GM23338 (cell line): ENCODE data around the gene BCAS3. TPM values are rescaled to one million over a fixed set of nuclear protein-coding genes. Genes with fewer than 3 reads are reported as not detected.

Experiments used
- ATAC-seq: fragments of 200-7000 bp; cut with Tn5 transposase; 3 replicates; pipeline ENCODE4 v1.9.1; 2020
- DNase-seq: peaks from one replicate; pipeline ENCODE4 v3.0.0-alpha.2; 2015; ENCODE audit warnings: low spot score
- H2AFZ ChIP-seq: fragments of 200-600 bp; sonication (generic); 2 replicates; pipeline ENCODE4 v1.8.0; 2016; ENCODE audit warnings: antibody characterized with exemption, mild to moderate bottlenecking, moderate library complexity
- H3F3A ChIP-seq: fragments of 200-600 bp; sonication (generic); replicated peaks from 2 replicates; pipeline ENCODE4 v1.8.0; 2017; ENCODE audit warnings: antibody characterized with exemption, mixed run types, low read depth
- H3K27ac ChIP-seq: fragments of 200-600 bp; sonication (generic); 2 replicates; pipeline ENCODE4 v1.6.1; 2016; ENCODE audit warnings: low read depth
- H3K27me3 ChIP-seq: fragments of 200-600 bp; sonication (generic); 2 replicates; pipeline ENCODE4 v1.8.0; 2016; ENCODE audit warnings: mild to moderate bottlenecking, mixed run types, moderate library complexity; ENCODE audit not compliant: insufficient read depth
- H3K36me3 ChIP-seq: fragments of 200-600 bp; sonication (generic); 2 replicates; pipeline ENCODE4 v1.8.0; 2016; ENCODE audit warnings: mild to moderate bottlenecking; ENCODE audit not compliant: insufficient read depth
- H3K4me1 ChIP-seq: fragments of 200-600 bp; sonication (generic); 2 replicates; pipeline ENCODE4 v1.8.0; 2016; ENCODE audit warnings: mild to moderate bottlenecking, moderate library complexity; ENCODE audit not compliant: insufficient read depth
- H3K4me2 ChIP-seq: fragments of 200-600 bp; sonication (generic); 2 replicates; pipeline ENCODE4 v1.7.1; 2017; ENCODE audit warnings: mixed run types
- H3K4me3 ChIP-seq: fragments of 200-600 bp; sonication (generic); 2 replicates; pipeline ENCODE4 v1.6.1; 2016; ENCODE audit warnings: mixed run types
- H3K79me2 ChIP-seq: fragments of 200-600 bp; sonication (generic); replicated peaks from 2 replicates; pipeline ENCODE4 v1.8.0; 2017; ENCODE audit warnings: mild to moderate bottlenecking; ENCODE audit not compliant: insufficient read depth
- H3K9me2 ChIP-seq: fragments of 200-600 bp; sonication (generic); 2 replicates; pipeline ENCODE4 v1.8.0; 2017; ENCODE audit not compliant: insufficient read depth
- H4K20me1 ChIP-seq: fragments of 200-600 bp; sonication (generic); replicated peaks from 2 replicates; pipeline ENCODE4 v1.8.0; 2017; ENCODE audit warnings: mild to moderate bottlenecking; ENCODE audit not compliant: insufficient read depth
- H3K27ac Mint-ChIP-seq: 2 replicates; pipeline ENCODE4 v1.8.0; 2020; ENCODE audit warnings: inconsistent platforms, mild to moderate bottlenecking, moderate library complexity, mixed read lengths
- H3K27me3 Mint-ChIP-seq: 3 replicates; pipeline ENCODE4 v1.8.0; 2022; ENCODE audit warnings: low read depth, mild to moderate bottlenecking, moderate library complexity, mixed read lengths, inconsistent platforms; ENCODE audit not compliant: insufficient read depth, poor library complexity
- H3K36me3 Mint-ChIP-seq: 3 replicates; pipeline ENCODE4 v1.8.0; 2021; ENCODE audit warnings: low read depth, mild to moderate bottlenecking, inconsistent platforms, moderate library complexity, mixed read lengths
- H3K4me1 Mint-ChIP-seq: 3 replicates; pipeline ENCODE4 v1.8.0; 2020; ENCODE audit warnings: mild to moderate bottlenecking, inconsistent platforms, mixed read lengths
- H3K4me3 Mint-ChIP-seq: 3 replicates; pipeline ENCODE4 v1.8.0; 2021; ENCODE audit warnings: moderate library complexity, mild to moderate bottlenecking, inconsistent platforms, mixed read lengths
- H3K9me3 Mint-ChIP-seq: 3 replicates; pipeline ENCODE4 v1.8.0; 2020; ENCODE audit warnings: moderate library complexity, mild to moderate bottlenecking, inconsistent platforms, mixed read lengths
- CREB1 ChIP-seq: fragments of 250-450 bp; sonication (Bioruptor Pico); IDR thresholded peaks from 2 replicates; pipeline ENCODE4 v1.5.0; 2020; ENCODE audit warnings: low read depth, mild to moderate bottlenecking, moderate library complexity
- ETS1 ChIP-seq: IDR thresholded peaks from 2 replicates; pipeline ENCODE4 v1.6.1; 2016; ENCODE audit warnings: antibody characterized with exemption
- EZH2 ChIP-seq: fragments of 200-600 bp; sonication (generic); IDR thresholded peaks from one replicate; pipeline ENCODE4 v1.8.0; 2017; ENCODE audit warnings: antibody characterized with exemption, mild to moderate bottlenecking, low read depth; ENCODE audit not compliant: unreplicated experiment
- EZH2phosphoT487 ChIP-seq: fragments of 200-600 bp; sonication (generic); IDR thresholded peaks from one replicate; pipeline ENCODE4 v1.8.1; 2018; ENCODE audit warnings: antibody characterized with exemption; ENCODE audit not compliant: unreplicated experiment
- JUNB ChIP-seq: IDR thresholded peaks from one replicate; pipeline ENCODE4 v1.6.1; 2016; ENCODE audit warnings: antibody characterized with exemption; ENCODE audit not compliant: unreplicated experiment
- NANOG ChIP-seq: IDR thresholded peaks from 2 replicates; pipeline ENCODE4 v1.6.1; 2016; ENCODE audit warnings: antibody characterized with exemption, borderline replicate concordance
- POLR2AphosphoS5 ChIP-seq: IDR thresholded peaks from 2 replicates; pipeline ENCODE4 v1.6.1; 2016; ENCODE audit warnings: antibody characterized with exemption, low read depth
- REST ChIP-seq: IDR thresholded peaks from one replicate; pipeline ENCODE4 v1.6.1; 2018; ENCODE audit warnings: antibody characterized with exemption; ENCODE audit not compliant: unreplicated experiment
- STAT1 ChIP-seq: IDR thresholded peaks from one replicate; pipeline ENCODE4 v1.6.1; 2016; ENCODE audit warnings: antibody characterized with exemption; ENCODE audit not compliant: unreplicated experiment
- ZNF114 ChIP-seq: fragments of 250-450 bp; sonication (Bioruptor Pico); IDR thresholded peaks from 2 replicates; pipeline ENCODE4 v1.5.0; 2020; ENCODE audit warnings: mild to moderate bottlenecking, moderate library complexity
- ZNF331 ChIP-seq: fragments of 250-450 bp; sonication (Bioruptor Pico); IDR thresholded peaks from 2 replicates; pipeline ENCODE4 v1.5.0; 2020; ENCODE audit warnings: low read depth, mild to moderate bottlenecking, moderate library complexity
- polyA plus RNA-seq: library from polyadenylated mRNA; unstranded; fragments of >200 nt; fragmentation: Nextera tagmentation; extraction: Ambion mirVana; gene quantifications from 2 replicates; pipeline ENCODE4 v1.2.1, GENCODE V29; 2016
- total RNA-seq: library from RNA; depleted of rRNA; stranded (reverse); fragments of >200 nt; shearing (Covaris generic); gene quantifications from 2 replicates; pipeline ENCODE4 v1.2.3, GENCODE V29; 2014
- TF ChIP-seq, protein P1 (sequence below), 2 experiments: fragments of 200-600 bp in 1 of 2; sonication (generic) in 1 of 2; conservative IDR thresholded peaks; 2 replicates each; pipeline versions ENCODE4 v1.5.1 to v1.6.1; 2016 to 2017; ENCODE audit warnings: antibody characterized with exemption in 2 of 2, low read depth in 2 of 2, mild to moderate bottlenecking in 2 of 2, moderate library complexity in 1 of 2
- TF ChIP-seq, protein P2 (sequence below): fragments of 250-450 bp; sonication (Bioruptor Pico); IDR thresholded peaks from 2 replicates; pipeline ENCODE4 v1.5.0; 2020; ENCODE audit warnings: mild to moderate bottlenecking, moderate library complexity

Gene BCAS3
- total and polyA plus RNA-seq, 2 experiments from 2014 or later, result 8.2 to 28.0 TPM

GRCh38 chr17:60887614-60888028 lies 210.0 kb downstream of the BCAS3 start:
- Histone ChIP-seq H2AFZ (peak overlapping the region; percentile 14; the same call in 1 of the 2 replicates), H4K20me1 (no peaks in the 10 kb centered on the region), H3K4me2 (peak overlapping the region; percentile 73), H3K4me3 (peak overlapping the region; percentile 46), H3K36me3 (no peaks in the 10 kb centered on the region), H3K27me3 (no peaks in the 10 kb centered on the region), H3F3A (no peaks in the 10 kb centered on the region), H3K79me2 (no peaks in the 10 kb centered on the region), H3K9me2 (no peaks in the 10 kb centered on the region), H3K4me1 (no peaks in the 10 kb centered on the region), H3K27ac (peak overlapping the region; percentile 15; the same call in 1 of the 2 replicates)
- ATAC-seq, result no peak
- Mint-ChIP-seq H3K27me3 (peaks cover 4% of the 10 kb centered on the region), H3K4me1 (peaks cover 9% of the 10 kb centered on the region), H3K27ac (peak overlapping the region; percentile 98), H3K9me3 (peaks cover 4% of the 10 kb centered on the region; the same call in 1 of the 3 replicates), H3K36me3 (0 out of 3 replicates have a peak, but pooled peaks cover 3% of the 10 kb centered on the region), H3K4me3 (peak overlapping the region; percentile 79)
- DNase-seq, result no peak
- TF ChIP-seq, protein P1, sequence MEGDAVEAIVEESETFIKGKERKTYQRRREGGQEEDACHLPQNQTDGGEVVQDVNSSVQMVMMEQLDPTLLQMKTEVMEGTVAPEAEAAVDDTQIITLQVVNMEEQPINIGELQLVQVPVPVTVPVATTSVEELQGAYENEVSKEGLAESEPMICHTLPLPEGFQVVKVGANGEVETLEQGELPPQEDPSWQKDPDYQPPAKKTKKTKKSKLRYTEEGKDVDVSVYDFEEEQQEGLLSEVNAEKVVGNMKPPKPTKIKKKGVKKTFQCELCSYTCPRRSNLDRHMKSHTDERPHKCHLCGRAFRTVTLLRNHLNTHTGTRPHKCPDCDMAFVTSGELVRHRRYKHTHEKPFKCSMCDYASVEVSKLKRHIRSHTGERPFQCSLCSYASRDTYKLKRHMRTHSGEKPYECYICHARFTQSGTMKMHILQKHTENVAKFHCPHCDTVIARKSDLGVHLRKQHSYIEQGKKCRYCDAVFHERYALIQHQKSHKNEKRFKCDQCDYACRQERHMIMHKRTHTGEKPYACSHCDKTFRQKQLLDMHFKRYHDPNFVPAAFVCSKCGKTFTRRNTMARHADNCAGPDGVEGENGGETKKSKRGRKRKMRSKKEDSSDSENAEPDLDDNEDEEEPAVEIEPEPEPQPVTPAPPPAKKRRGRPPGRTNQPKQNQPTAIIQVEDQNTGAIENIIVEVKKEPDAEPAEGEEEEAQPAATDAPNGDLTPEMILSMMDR (conservative IDR thresholded peaks at IDR 0.05; ENCODE audit: low read depth in 2 of 2), result no peak
- TF ChIP-seq ZNF331 (CRISPR knock-in tag) (no peak), REST (no peak), ZNF114 (CRISPR knock-in tag) (no peak), NANOG (no peak), POLR2AphosphoS5 (no peak), JUNB (no peak), STAT1 (no peak), ETS1 (no peak), EZH2phosphoT487 (no peak), CREB1 (no peak), EZH2 (no peak)
- TF ChIP-seq, protein P2, sequence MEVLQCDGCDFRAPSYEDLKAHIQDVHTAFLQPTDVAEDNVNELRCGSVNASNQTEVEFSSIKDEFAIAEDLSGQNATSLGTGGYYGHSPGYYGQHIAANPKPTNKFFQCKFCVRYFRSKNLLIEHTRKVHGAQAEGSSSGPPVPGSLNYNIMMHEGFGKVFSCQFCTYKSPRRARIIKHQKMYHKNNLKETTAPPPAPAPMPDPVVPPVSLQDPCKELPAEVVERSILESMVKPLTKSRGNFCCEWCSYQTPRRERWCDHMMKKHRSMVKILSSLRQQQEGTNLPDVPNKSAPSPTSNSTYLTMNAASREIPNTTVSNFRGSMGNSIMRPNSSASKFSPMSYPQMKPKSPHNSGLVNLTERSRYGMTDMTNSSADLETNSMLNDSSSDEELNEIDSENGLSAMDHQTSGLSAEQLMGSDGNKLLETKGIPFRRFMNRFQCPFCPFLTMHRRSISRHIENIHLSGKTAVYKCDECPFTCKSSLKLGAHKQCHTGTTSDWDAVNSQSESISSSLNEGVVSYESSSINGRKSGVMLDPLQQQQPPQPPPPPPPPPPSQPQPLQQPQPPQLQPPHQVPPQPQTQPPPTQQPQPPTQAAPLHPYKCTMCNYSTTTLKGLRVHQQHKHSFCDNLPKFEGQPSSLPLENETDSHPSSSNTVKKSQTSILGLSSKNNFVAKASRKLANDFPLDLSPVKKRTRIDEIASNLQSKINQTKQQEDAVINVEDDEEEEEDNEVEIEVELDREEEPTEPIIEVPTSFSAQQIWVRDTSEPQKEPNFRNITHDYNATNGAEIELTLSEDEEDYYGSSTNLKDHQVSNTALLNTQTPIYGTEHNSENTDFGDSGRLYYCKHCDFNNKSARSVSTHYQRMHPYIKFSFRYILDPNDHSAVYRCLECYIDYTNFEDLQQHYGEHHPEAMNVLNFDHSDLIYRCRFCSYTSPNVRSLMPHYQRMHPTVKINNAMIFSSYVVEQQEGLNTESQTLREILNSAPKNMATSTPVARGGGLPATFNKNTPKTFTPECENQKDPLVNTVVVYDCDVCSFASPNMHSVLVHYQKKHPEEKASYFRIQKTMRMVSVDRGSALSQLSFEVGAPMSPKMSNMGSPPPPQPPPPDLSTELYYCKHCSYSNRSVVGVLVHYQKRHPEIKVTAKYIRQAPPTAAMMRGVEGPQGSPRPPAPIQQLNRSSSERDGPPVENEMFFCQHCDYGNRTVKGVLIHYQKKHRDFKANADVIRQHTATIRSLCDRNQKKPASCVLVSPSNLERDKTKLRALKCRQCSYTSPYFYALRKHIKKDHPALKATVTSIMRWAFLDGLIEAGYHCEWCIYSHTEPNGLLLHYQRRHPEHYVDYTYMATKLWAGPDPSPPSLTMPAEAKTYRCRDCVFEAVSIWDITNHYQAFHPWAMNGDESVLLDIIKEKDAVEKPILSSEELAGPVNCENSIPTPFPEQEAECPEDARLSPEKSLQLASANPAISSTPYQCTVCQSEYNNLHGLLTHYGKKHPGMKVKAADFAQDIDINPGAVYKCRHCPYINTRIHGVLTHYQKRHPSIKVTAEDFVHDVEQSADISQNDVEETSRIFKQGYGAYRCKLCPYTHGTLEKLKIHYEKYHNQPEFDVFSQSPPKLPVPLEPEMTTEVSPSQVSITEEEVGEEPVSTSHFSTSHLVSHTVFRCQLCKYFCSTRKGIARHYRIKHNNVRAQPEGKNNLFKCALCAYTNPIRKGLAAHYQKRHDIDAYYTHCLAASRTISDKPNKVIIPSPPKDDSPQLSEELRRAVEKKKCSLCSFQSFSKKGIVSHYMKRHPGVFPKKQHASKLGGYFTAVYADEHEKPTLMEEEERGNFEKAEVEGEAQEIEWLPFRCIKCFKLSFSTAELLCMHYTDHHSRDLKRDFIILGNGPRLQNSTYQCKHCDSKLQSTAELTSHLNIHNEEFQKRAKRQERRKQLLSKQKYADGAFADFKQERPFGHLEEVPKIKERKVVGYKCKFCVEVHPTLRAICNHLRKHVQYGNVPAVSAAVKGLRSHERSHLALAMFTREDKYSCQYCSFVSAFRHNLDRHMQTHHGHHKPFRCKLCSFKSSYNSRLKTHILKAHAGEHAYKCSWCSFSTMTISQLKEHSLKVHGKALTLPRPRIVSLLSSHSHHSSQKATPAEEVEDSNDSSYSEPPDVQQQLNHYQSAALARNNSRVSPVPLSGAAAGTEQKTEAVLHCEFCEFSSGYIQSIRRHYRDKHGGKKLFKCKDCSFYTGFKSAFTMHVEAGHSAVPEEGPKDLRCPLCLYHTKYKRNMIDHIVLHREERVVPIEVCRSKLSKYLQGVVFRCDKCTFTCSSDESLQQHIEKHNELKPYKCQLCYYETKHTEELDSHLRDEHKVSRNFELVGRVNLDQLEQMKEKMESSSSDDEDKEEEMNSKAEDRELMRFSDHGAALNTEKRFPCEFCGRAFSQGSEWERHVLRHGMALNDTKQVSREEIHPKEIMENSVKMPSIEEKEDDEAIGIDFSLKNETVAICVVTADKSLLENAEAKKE (CRISPR knock-in tag), result no peak
